Aorta (tissue), 5 donors: ENCODE data around the gene GMDS. TPM values are rescaled to one million over a fixed set of nuclear protein-coding genes. Genes with fewer than 3 reads are reported as not detected.
A peak's percentile ranks its signal among the peaks of the same experiment; 100 is the strongest.
"Not testable (repeated sequence)": the region's sequence is repeated elsewhere in the genome, so short reads cannot be mapped to it uniquely, and the experiment has no call there.

Experiments used
- ATAC-seq: fragments of 200-7000 bp; cut with Tn5 transposase; one replicate; pipeline ENCODE4 v1.9.1; 2022; ENCODE audit warnings: moderate library complexity; ENCODE audit not compliant: low FRiP score
- DNase-seq, 2 donors: peaks; one replicate each; pipeline ENCODE4 v3.0.0-alpha.2; 2020
- H3K27ac ChIP-seq, 2 donors: one replicate each; pipeline ENCODE4 v1.5.1; 2013; ENCODE audit warnings: low read length in 2 of 2, mild to moderate bottlenecking in 2 of 2, moderate library complexity in 2 of 2, control low read depth in 1 of 2, inconsistent platforms in 1 of 2, low read depth in 1 of 2
- H3K27me3 ChIP-seq, 2 donors: one replicate each; pipeline ENCODE4 v1.6.1; 2013; ENCODE audit warnings: control low read depth in 1 of 2, low read length in 1 of 2, mild to moderate bottlenecking in 1 of 2, moderate library complexity in 1 of 2; ENCODE audit not compliant: insufficient read depth in 2 of 2, control insufficient read depth in 1 of 2
- H3K36me3 ChIP-seq, 2 donors: one replicate each; pipeline ENCODE4 v1.6.1; 2013; ENCODE audit warnings: control low read depth in 1 of 2, low read length in 1 of 2, mild to moderate bottlenecking in 1 of 2; ENCODE audit not compliant: insufficient read depth in 2 of 2, control insufficient read depth in 1 of 2
- H3K4me1 ChIP-seq, 2 donors: one replicate each; pipeline ENCODE4 v1.6.1; 2013; ENCODE audit warnings: low read length in 2 of 2, control low read depth in 1 of 2, mild to moderate bottlenecking in 1 of 2, moderate library complexity in 1 of 2; ENCODE audit not compliant: insufficient read depth in 2 of 2, control insufficient read depth in 1 of 2
- H3K4me3 ChIP-seq, 2 donors: one replicate each; pipeline ENCODE4 v1.5.1; 2013; ENCODE audit warnings: low read length in 2 of 2, control low read depth in 1 of 2, mild to moderate bottlenecking in 1 of 2
- H3K9me3 ChIP-seq: one replicate; pipeline ENCODE4 v1.6.1; 2013; ENCODE audit warnings: mild to moderate bottlenecking, low read length; ENCODE audit not compliant: control insufficient read depth
- WGBS, 2 donors: extraction: QIAGEN DNeasy Blood & Tissue Kit; methylation state at CpG; one replicate each; pipeline ENCODE4 v1.1.7; 2013; 5-methylcytosine and 5-hydroxymethylcytosine counted together
- intact Hi-C, 2 donors: fragments of 100-400 bp; cut with DNase I; formaldehyde crosslinking; loops; one replicate each; pipeline versions ENCODE4 v1.14.2 to v1.15.0; 2022
- polyA plus RNA-seq, 2 donors: library from polyadenylated mRNA; stranded (reverse); fragments of 200-250 nt; gene quantifications; one replicate each; pipeline ENCODE4 v1.2.3, GENCODE V29; 2013
- total RNA-seq, 2 donors: library from RNA; stranded (reverse); fragmentation: NEBNext Ultra II Directional; extraction: Animal tissue kit (Norgen Biotek cat#: 25700); gene quantifications; one replicate each; pipeline ENCODE4 v1.2.1, GENCODE V29; 2021
- donor health status: healthy with polysubstance abuse.
- donor health status: Bipolar disorder and iron deficiency.
- donor health status: DM: no; HTN: no; CAD: no.
- donor health status: DM: no; HTN: no; CAD: no.
- donor health status: DM: yes; HTN: yes; CAD: no.

The GMDS gene
- total and polyA plus RNA-seq, 4 donors, result 66.1 to 138 (median 84.9) TPM

GRCh38 chr6:1679031-1679687, 566.2 kb downstream of the GMDS start:
- no peak for DNase-seq
- no peaks in the 10 kb centered on the region for H3K36me3 ChIP-seq
- H3K27me3 ChIP-seq, result no peaks in the 10 kb centered on the region
- ATAC-seq, result peak; percentile 68
- WGBS, 2 donors, result 24 to 27% methylated on average over 13 of the region's 13 CpGs
- intact Hi-C loops, result loop anchor here (5.0 kb wide), 1 partner anchor 42 kb away; no protein-coding TSS in a partner anchor
- no peaks in the 10 kb centered on the region for H3K9me3 ChIP-seq
- peak overlapping the region in 1 of 2 donors; percentile 65 for H3K27ac ChIP-seq
- H3K4me3 ChIP-seq, result no peak overlapping the region
- H3K4me1 ChIP-seq, result peaks cover 3 to 4% of the 10 kb centered on the region in 2 donors

GRCh38 chr6:1678201-1678600, 567.2 kb downstream of the GMDS start:
- peak; percentile 7 for ATAC-seq
- 9 to 13% methylated on average over 3 of the region's 3 CpGs for WGBS, 2 donors

GRCh38 chr6:1672379-1672778, 573.0 kb downstream of the GMDS start:
- WGBS, 2 donors, result 88 to 91% methylated on average over 2 of the region's 2 CpGs
- no peak for ATAC-seq
- intact Hi-C loops, result no loop called here

More at GRCh38 chr6:1678201-1678600, 567.2 kb downstream of the GMDS start:
- no peak overlapping the region for H3K27ac ChIP-seq
- no peak overlapping the region for H3K4me3 ChIP-seq
- intact Hi-C loops, result loop anchor here (5.0 kb wide), 1 partner anchor 41 kb away; no protein-coding TSS in a partner anchor
- H3K4me1 ChIP-seq, result peaks cover 3 to 4% of the 10 kb centered on the region in 2 donors
- no peaks in the 10 kb centered on the region for H3K27me3 ChIP-seq
- H3K9me3 ChIP-seq, result no peaks in the 10 kb centered on the region
- no peaks in the 10 kb centered on the region for H3K36me3 ChIP-seq
- DNase-seq, result no peak

GRCh38 chr6:1670711-1671462, 574.5 kb downstream of the GMDS start:
- H3K27ac ChIP-seq, result no peak overlapping the region

More at GRCh38 chr6:1672379-1672778, 573.0 kb downstream of the GMDS start:
- Histone ChIP-seq H3K9me3 (no peaks in the 10 kb centered on the region), H3K4me3 (no peak overlapping the region), H3K36me3 (no peaks in the 10 kb centered on the region), H3K27ac (no peak overlapping the region), H3K27me3 (no peaks in the 10 kb centered on the region), H3K4me1 (no peaks in the 10 kb centered on the region)
- DNase-seq, result no peak

GRCh38 chr6:1669996-1670395, 575.4 kb downstream of the GMDS start:
- Histone ChIP-seq H3K9me3 (no peaks in the 10 kb centered on the region), H3K4me1 (no peaks in the 10 kb centered on the region), H3K27me3 (no peaks in the 10 kb centered on the region), H3K4me3 (no peak overlapping the region), H3K27ac (no peak overlapping the region), H3K36me3 (no peaks in the 10 kb centered on the region)
- ATAC-seq (no peak), DNase-seq (no peak)
- WGBS, 2 donors, result 93 to 94% methylated on average over 11 of the region's 11 CpGs
- intact Hi-C loops, result no loop called here

More at GRCh38 chr6:1670711-1671462, 574.5 kb downstream of the GMDS start:
- WGBS, 2 donors, result 65 to 67% methylated on average over 16 of the region's 16 CpGs
- Histone ChIP-seq H3K4me3 (no peak overlapping the region), H3K36me3 (no peaks in the 10 kb centered on the region), H3K9me3 (no peaks in the 10 kb centered on the region), H3K27me3 (no peaks in the 10 kb centered on the region), H3K4me1 (no peaks in the 10 kb centered on the region)
- ATAC-seq (no peak), DNase-seq (no peak)
- intact Hi-C loops, result no loop called here

- 98 to 100% methylated on average over 5 of the region's 5 CpGs for WGBS, 2 donors
- H3K36me3 ChIP-seq, DNase-seq, ATAC-seq, H3K4me3 ChIP-seq, H3K4me1 ChIP-seq, H3K27ac ChIP-seq, intact Hi-C loops, H3K9me3 ChIP-seq, H3K27me3 ChIP-seq: not testable (repeated sequence)
These were observed 576.9 kb downstream of the GMDS start for GRCh38 chr6:1668456-1668855.

GRCh38 chr6:1667805-1668175, 577.6 kb downstream of the GMDS start:
- H3K4me3 ChIP-seq, result no peak overlapping the region
- no peak for ATAC-seq
- H3K9me3 ChIP-seq, result no peaks in the 10 kb centered on the region
- H3K27me3 ChIP-seq, result no peaks in the 10 kb centered on the region
- 97 to 98% methylated on average over 4 of the region's 4 CpGs for WGBS, 2 donors
- no peaks in the 10 kb centered on the region for H3K4me1 ChIP-seq
- H3K36me3 ChIP-seq, result no peaks in the 10 kb centered on the region
- intact Hi-C loops, result no loop called here
- DNase-seq, result no peak
- no peak overlapping the region for H3K27ac ChIP-seq

- no peak overlapping the region for H3K27ac ChIP-seq
- no peak overlapping the region for H3K4me3 ChIP-seq
- no peaks in the 10 kb centered on the region for H3K27me3 ChIP-seq
- no peaks in the 10 kb centered on the region for H3K4me1 ChIP-seq
- no peak for ATAC-seq
- H3K36me3 ChIP-seq, result no peaks in the 10 kb centered on the region
- intact Hi-C loops, result no loop called here
- no peak for DNase-seq
- no peaks in the 10 kb centered on the region for H3K9me3 ChIP-seq
- WGBS, 2 donors, result 95 to 98% methylated on average over 6 of the region's 6 CpGs
These were observed 578.2 kb downstream of the GMDS start for GRCh38 chr6:1667012-1667804.
